GM18868 (cell line): ENCODE results near the gene RASIP1.
"Not testable (repeated sequence)": the region's sequence is repeated elsewhere in the genome, so short reads cannot be mapped to it uniquely, and the experiment has no call there.

ENCODE experiments used
- ATAC-seq: cut with Tn5 transposase; IDR thresholded peaks from one replicate; pipeline ENCODE4 v1.9.1; 2021; ENCODE audit warnings: mild to moderate bottlenecking, moderate library complexity; ENCODE audit not compliant: unreplicated experiment

The RASIP1 gene, protein sequence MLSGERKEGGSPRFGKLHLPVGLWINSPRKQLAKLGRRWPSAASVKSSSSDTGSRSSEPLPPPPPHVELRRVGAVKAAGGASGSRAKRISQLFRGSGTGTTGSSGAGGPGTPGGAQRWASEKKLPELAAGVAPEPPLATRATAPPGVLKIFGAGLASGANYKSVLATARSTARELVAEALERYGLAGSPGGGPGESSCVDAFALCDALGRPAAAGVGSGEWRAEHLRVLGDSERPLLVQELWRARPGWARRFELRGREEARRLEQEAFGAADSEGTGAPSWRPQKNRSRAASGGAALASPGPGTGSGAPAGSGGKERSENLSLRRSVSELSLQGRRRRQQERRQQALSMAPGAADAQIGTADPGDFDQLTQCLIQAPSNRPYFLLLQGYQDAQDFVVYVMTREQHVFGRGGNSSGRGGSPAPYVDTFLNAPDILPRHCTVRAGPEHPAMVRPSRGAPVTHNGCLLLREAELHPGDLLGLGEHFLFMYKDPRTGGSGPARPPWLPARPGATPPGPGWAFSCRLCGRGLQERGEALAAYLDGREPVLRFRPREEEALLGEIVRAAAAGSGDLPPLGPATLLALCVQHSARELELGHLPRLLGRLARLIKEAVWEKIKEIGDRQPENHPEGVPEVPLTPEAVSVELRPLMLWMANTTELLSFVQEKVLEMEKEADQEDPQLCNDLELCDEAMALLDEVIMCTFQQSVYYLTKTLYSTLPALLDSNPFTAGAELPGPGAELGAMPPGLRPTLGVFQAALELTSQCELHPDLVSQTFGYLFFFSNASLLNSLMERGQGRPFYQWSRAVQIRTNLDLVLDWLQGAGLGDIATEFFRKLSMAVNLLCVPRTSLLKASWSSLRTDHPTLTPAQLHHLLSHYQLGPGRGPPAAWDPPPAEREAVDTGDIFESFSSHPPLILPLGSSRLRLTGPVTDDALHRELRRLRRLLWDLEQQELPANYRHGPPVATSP

GRCh38 chr19:48740164-48740972 lies at the start of gene RASIP1:
TSS of gene RASIP1 (minus strand) at chr19:48740610. CDS start at chr19:48740282, 328 bp downstream.
- no peak for ATAC-seq

DNA sequence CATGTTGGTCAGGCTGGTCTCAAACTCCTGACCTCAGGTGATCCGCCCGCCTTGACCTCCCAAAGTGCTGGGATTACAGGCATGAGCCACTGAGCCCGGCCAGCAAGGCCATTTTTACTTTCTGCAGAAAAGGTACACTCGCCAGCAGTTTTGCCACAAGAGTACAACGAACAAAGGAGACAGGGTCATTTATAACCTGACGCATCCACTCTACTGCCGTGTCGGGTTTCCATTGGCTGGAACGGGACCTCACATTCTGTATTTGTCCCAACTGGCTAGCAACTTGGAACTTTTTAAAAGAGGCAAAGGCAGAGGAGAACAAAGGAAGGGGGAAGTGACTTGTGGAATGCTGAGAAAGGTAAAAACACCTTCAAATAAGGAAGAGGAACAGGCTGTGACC lies 46.9 kb upstream of the RASIP1 start:
- not testable (repeated sequence) for ATAC-seq

GRCh38 chr19:48786422-48786821 lies 46.0 kb upstream of the RASIP1 start:
- ATAC-seq = not testable (repeated sequence)

- ATAC-seq = no peak
Measured at GRCh38 chr19:48784527-48784926, 44.1 kb upstream of the RASIP1 start.

DNA sequence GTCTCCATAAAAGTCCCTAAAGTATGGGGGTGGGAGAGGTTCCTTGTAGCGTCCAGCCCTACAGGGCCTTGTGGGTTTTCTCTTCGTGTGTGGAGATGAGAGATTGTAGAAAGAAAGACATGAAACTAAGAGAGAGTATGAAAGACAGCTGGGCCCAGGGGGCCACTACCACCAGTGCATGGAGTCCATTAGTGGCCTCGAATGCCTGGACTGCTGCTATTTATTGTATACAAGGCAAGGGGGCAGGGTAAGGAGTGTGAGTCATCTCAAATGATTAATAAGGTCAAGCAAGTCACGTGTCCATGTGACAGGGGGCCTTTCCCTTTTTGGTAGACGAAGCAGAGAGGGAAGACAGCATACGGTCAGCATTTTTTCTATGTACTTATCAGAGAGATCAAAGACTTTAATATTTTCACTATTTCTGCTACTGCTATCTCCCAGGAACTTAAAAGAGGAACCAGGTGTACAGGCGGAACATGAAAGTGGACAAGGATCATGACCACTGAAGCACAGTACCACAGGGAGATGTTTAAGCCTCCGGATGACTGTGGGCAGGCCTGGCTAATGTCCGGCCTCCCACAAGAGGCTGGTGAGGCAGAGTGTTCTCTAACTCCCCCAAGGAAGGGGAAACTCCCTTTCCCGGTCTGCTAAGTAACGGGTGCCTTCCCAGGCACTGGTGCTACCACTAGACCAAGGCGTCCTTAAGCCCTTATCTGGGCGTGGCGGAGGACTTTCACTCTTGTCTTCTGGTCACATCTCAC lies 40.4 kb upstream of the RASIP1 start:
- no peak for ATAC-seq

DNA sequence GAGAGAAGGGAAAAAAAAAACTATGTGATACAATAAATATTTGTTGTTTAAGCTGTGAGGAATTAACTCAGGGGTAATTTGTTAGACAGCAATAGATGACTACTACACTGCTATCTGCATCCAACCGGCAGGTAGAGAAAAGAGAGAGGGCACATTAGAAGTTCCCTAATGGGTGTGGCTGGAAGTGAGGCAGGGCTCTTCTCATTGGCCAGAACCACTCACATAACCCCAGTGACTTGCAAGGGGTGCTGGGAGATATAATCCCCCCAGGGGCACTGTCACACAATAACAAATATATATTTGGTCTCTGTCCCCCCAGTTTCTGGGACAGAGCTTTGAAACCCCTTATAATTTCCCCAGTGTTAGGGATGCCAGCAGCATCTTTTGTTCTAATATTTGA lies 39.2 kb upstream of the RASIP1 start:
- ATAC-seq = no peak

- no peak for ATAC-seq
Measured at GRCh38 chr19:48777720-48778119, 37.3 kb upstream of the RASIP1 start.

DNA sequence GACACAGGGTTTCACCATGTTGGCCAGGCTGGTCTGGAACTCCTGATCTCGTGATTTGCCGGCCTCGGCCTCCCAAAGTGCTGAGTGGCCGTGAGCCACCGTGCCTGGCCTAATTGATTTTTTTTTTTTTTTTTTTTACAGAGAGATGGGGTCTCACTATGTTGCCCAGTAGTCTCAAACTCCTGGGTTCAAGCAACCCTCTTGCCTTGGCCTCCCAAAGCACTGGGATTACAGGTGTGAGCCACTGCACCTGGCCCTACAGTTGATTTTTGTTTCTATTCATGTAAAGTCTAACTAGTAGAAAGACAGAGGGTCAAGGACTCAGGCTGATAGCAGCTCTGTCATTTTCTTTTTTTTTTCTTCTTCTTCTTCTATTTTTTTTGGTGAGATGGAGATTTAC lies 36.7 kb upstream of the RASIP1 start:
- ATAC-seq = no peak

DNA sequence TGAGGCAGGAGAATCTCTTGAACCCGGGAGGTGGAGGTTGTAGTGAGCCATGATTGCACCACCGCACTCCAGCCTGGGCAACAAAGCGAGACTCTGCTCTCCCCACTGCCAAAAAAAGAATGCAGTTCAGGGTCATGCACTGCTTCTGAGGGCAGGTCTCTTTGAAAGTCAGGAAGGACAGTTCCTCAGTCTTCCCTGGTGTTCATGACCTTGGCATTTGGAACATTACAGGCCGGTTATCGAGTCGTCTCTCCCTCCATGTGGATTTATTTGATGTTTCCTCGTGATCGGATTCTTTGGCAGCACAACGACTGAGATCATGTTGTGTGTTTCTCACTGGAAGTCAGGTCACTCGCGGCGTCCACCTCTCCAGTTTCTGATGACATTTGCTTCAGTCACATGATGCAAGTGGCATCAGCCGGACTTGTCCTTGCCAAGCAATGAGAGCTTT lies 32.1 kb upstream of the RASIP1 start:
- ATAC-seq = no peak

DNA sequence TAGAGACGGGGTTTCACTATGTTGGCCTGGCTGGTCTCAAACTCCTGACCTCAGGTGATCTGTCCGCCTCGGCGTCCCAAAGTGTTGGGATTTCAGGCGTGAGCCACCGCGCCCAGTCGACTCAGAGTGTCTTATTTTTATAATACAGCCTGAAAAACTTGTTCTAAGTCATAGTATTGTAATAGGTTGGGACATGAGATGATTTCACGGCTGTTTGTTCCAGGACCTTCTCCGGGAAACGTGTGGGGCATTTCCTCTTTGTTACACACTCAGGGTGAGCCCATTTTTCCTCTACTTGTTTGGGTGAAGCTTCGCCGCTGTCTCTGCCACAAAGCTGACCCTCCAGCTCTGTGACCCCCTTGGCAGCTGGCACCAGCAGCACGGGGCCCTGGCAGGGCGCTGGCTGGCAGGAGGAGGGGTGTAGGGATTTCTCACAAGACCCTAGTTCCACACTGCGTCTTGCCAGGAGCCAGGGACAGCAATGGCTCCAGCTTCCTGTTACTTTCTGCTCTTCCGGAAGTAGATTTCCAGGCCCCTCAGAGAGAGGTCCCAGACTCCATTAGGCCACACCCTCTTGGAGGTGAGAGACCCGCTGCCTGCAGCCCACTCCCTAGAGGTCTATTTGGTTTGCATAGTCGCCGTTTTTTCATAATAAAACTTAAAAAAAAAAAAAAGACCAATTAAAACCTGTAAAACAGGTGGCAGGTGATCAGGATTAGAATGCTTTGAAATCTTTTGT lies 30.5 kb upstream of the RASIP1 start:
- ATAC-seq = no peak

GRCh38 chr19:48770266-48770665 lies 29.9 kb upstream of the RASIP1 start:
- ATAC-seq = no peak

- ATAC-seq = no peak
Measured at GRCh38 chr19:48768994-48769713, 28.7 kb upstream of the RASIP1 start.

DNA sequence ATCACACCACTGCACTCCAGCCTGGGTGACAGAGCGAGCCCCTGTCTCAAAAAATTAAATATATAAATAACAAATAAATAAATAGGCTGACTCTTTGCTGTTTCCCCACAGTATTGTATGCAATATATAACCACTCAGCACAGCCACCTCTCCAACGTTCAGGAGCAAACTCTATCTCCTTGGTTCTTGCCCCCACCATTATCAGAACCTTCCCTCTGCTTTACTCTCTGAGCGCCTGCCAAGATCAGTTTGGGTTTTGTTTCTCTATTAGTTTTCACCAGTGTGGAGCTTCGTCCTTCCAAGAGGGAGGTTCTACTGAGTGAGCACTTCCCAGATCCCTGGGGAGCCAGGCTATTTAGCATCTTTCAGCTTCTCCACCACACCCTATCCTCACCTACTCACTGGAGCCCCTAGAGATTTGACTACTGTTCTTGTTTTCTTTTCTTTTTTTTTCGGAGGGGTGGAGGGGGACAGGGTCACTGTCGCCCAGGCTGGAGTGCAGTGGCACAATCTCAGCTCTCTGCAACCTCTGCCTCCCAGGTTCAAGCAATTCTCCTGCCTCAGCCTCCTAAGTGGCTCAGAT lies 27.9 kb upstream of the RASIP1 start:
- ATAC-seq = not testable (repeated sequence)

GRCh38 chr19:48765816-48766215 lies 25.4 kb upstream of the RASIP1 start:
- not testable (repeated sequence) for ATAC-seq

GRCh38 chr19:48760504-48761205 lies 20.2 kb upstream of the RASIP1 start:
- no peak for ATAC-seq

DNA sequence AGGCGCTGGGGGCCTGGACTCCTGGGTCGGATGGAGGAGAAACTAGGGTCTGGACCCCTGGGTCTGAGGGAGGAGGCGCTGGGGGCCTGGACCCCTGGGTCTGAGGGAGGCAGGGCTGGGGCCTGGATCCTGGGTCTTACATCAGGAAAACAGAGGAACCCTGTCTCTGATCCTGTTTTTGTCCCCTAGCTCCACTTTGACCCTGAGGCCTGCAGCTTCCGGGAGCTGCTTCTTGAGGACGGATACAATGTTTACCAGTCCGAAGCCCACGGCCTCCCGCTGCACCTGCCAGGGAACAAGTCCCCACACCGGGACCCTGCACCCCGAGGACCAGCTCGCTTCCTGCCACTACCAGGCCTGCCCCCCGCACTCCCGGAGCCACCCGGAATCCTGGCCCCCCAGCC lies 17.3 kb upstream of the RASIP1 start:
- no peak for ATAC-seq

DNA sequence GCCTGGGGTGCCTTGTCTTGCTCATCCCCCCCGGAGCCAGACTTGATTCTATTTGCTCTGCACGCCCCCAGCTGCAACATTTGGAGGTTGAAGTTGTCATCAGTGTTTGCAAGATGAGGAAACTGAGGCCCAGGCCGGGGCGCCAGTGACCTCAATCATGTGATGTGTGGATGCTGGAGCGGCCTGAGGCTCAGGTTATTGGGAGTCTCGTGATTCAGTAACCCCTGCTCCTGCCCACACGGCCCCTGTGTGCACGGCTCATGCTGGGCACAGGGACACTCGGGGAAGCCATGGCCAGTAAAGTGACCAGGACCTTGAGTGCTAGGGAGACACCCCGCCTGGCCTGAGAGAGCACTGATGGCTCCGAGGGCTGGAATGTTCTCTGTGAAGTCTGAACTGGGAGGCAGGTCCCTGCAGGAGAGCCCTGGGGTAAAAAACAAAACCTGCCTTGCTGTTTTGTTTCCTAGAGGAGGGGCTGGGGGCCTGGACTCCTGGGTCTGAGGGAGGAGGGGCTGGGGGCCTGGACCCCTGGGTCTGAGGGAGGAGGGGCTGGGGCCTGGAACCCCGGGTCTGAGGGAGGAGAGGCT lies 16.8 kb upstream of the RASIP1 start:
- no peak for ATAC-seq
